Activated naive CD4-positive, alpha-beta T cell treated with anti-CD3 and anti-CD28 coated beads, Interleukin-2, amount 50 U/mL, for 72 hours (primary cell): ENCODE measurements around the gene GORASP1. TPM values are rescaled to one million over a fixed set of nuclear protein-coding genes. Genes with fewer than 3 reads are reported as not detected.
"Not testable (repeated sequence)": the region's sequence is repeated elsewhere in the genome, so short reads cannot be mapped to it uniquely, and the experiment has no call there.

Source experiments
- ATAC-seq, 2 donors: fragments of 150-1000 bp; cut with Tn5 transposase; 2 replicates each; pipeline ENCODE4 v1.10.0; 2021; ENCODE audit warnings: mild to moderate bottlenecking in 2 of 2, moderate library complexity in 2 of 2
- DNase-seq, 2 donors: peaks; one replicate each; pipeline ENCODE4 v3.0.0; 2021 to 2022; ENCODE audit warnings: low spot score in 2 of 2
- H3K27ac Mint-ChIP-seq, 2 donors: one replicate each; pipeline ENCODE4 v1.8.0; 2022; ENCODE audit warnings: mild to moderate bottlenecking in 2 of 2, mixed read lengths in 2 of 2
- H3K36me3 Mint-ChIP-seq, 2 donors: one replicate each; pipeline ENCODE4 v1.8.0; 2022; ENCODE audit warnings: mixed read lengths in 2 of 2
- H3K9me3 Mint-ChIP-seq, 2 donors: one replicate each; pipeline ENCODE4 v1.8.0; 2022; ENCODE audit warnings: mixed read lengths in 2 of 2
- total RNA-seq, 2 donors: library from RNA; stranded (reverse); gene quantifications; one replicate each; pipeline ENCODE4 v1.2.3, GENCODE V29; 2022

Gene GORASP1
- total RNA-seq, 2 donors from 2014 or later: 19.0 to 22.7 TPM

- Mint-ChIP-seq H3K9me3 (no peaks in the 10 kb centered on the region), H3K27ac (no peak overlapping the region), H3K36me3 (peaks cover 4 to 7% of the 10 kb centered on the region in 2 donors)
- ATAC-seq (no peak), DNase-seq (no peak)
Observed at GRCh38 chr3:39067286-39067685, 40.1 kb downstream of the GORASP1 start.

- Mint-ChIP-seq H3K9me3 (no peaks in the 10 kb centered on the region), H3K27ac (peak overlapping the region in 1 of 2 donors; percentile 28), H3K36me3 (peaks cover 0 to 1% of the 10 kb centered on the region in 2 donors)
- DNase-seq: no peak
- peak in 1 of 2 donors; percentile 70 for ATAC-seq
Observed at GRCh38 chr3:39065197-39065596, 42.2 kb downstream of the GORASP1 start.

- no peak for ATAC-seq
- no peaks in the 10 kb centered on the region for H3K9me3 Mint-ChIP-seq
- H3K36me3 Mint-ChIP-seq: no peaks in the 10 kb centered on the region
- H3K27ac Mint-ChIP-seq: peak overlapping the region in 1 of 2 donors; percentile 28
- no peak for DNase-seq
Observed at GRCh38 chr3:39064646-39065045, 42.8 kb downstream of the GORASP1 start.

- Mint-ChIP-seq H3K36me3 (peaks cover 0 to 4% of the 10 kb centered on the region in 2 donors), H3K27ac (no peak overlapping the region), H3K9me3 (no peaks in the 10 kb centered on the region)
- peak in 1 of 2 donors; percentile 58 for ATAC-seq
- no peak for DNase-seq
Observed at GRCh38 chr3:39063143-39063542, 44.3 kb downstream of the GORASP1 start.

DNA sequence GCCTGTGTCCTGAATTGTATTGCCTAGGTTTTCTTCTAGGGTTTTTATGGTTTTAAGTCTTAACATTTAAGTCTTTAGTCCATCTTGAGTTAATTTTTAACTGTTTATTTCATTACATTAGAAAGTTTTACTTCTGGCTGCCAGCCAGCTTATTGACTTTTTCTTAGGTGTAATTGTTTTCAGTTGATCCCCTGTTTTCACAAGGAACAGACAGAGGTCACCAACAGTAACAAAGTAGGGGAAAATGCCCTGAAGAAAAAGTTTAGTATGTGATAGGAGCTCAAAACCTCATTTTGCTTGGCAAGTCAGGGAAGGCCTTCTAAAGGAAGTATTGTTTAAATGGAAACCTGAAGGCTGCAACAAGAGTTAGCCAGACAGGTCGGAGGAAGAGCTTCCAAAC, 45.2 kb downstream of the GORASP1 start:
- ATAC-seq: no peak

DNA sequence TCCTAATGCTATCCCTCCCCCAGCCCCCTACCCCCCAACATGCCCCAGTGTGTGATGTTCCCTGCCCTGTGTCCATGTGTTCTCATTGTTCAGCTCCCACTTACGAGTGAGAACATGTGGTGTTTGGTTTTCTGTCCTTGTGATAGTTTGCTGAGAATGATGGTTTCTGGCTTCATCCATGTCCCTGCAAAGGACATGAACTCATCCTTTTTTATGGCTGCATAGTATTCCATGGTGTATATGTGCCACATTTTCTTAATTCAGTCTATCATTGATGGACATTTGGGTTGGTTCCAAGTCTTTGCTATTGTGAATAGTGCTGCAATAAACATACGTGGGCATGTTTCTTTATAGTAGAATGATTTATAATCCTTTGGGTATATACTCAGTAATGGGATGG, 46.2 kb downstream of the GORASP1 start:
- ATAC-seq, H3K27ac Mint-ChIP-seq, DNase-seq, H3K36me3 Mint-ChIP-seq, H3K9me3 Mint-ChIP-seq: not testable (repeated sequence)

More for the DNA sequence above, 45.2 kb downstream of the GORASP1 start:
- H3K27ac Mint-ChIP-seq: no peak overlapping the region
- no peak for DNase-seq
- peaks cover 0 to 6% of the 10 kb centered on the region in 2 donors for H3K36me3 Mint-ChIP-seq
- no peaks in the 10 kb centered on the region for H3K9me3 Mint-ChIP-seq

GRCh38 chr3:39056151-39056550, 51.3 kb downstream of the GORASP1 start:
- Mint-ChIP-seq H3K36me3 (peaks cover 9 to 11% of the 10 kb centered on the region in 2 donors), H3K9me3 (no peaks in the 10 kb centered on the region), H3K27ac (no peak overlapping the region)
- DNase-seq (no peak), ATAC-seq (no peak)

DNA sequence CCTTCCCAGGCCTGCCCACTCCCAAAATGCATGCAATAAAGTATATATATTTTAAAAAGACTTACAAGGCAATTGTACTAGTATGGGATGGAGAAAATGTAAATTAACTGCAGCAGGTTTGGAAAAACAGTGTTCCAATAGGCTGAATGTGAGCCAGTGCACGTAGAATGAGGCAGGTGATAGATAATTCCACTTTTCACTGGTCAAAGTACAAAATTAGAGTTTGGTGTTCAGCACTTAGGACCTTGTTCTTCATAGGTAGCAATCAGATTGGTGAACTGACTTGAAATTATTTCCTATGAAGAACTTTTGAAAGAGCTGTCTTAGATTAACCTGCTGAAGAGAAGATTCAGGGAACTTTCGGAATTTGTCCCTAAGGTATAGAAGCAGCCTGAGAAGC, 53.7 kb downstream of the GORASP1 start:
- DNase-seq: no peak
- H3K27ac Mint-ChIP-seq: no peak overlapping the region
- H3K36me3 Mint-ChIP-seq: peaks cover 9 to 11% of the 10 kb centered on the region in 2 donors
- no peak for ATAC-seq
- H3K9me3 Mint-ChIP-seq: peaks cover 0 to 4% of the 10 kb centered on the region in 2 donors

DNA sequence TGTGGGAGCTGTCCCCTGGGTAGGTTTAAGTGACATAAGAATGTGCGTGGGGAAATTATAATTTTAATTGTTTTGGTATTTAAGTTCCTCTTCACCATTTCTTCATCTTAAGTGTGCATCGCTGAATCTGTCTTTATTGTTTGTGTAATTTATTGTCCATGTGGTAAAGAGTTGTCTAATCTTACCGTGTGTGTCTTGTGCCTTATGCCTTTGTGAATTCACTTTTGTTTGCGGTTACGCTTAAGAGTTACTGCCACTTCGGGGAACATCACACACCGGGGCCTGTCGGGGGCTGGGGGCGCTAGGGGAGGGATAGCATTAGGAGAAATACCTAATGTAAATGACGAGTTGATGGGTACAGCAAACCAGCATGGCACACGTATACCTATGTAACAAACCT, 54.8 kb downstream of the GORASP1 start:
- Mint-ChIP-seq H3K9me3 (peaks cover 0 to 4% of the 10 kb centered on the region in 2 donors), H3K27ac (peak overlapping the region; percentile 91 to 99), H3K36me3 (peaks cover 5 to 9% of the 10 kb centered on the region in 2 donors)
- no peak for ATAC-seq
- DNase-seq: no peak

- peak within 1 kb of the TSS; percentile 99 for H3K27ac Mint-ChIP-seq
- ATAC-seq (peak; percentile 98), DNase-seq (peak; percentile 87 to 91)
- H3K9me3 Mint-ChIP-seq: peaks cover 0 to 4% of the 10 kb centered on the region in 2 donors
- H3K36me3 Mint-ChIP-seq: peaks cover 5 to 9% of the 10 kb centered on the region in 2 donors
Observed at GRCh38 chr3:39051649-39052561, 55.5 kb downstream of the GORASP1 start, which contains the start of the genes SCN11A and WDR48. SCN11A (minus strand) TSS chr3:39051944; CDS start chr3:38950362, 101,582 bp downstream. WDR48 (plus strand) TSS chr3:39052016; CDS start chr3:39052026, 10 bp downstream.

DNA sequence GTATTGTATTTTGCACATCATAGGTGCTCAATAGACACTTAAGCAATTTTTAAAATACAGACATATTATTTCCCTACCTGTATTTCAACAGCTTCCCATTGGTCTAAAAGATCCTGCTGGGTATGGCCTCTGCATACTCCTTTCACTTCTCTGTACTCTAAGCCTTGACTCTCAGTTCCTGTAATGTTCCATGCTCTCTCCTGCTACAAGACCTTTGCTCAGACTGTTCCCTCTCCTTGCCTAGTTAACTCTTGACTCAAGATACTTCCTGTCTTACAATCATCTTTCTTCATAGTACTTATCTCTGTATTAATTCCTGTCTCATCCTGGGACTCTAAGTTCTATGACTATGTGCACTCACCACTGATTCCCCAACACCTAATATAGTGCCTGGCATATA, 57.4 kb downstream of the GORASP1 start:
- peaks cover 5 to 9% of the 10 kb centered on the region in 2 donors for H3K36me3 Mint-ChIP-seq
- peak in 1 of 2 donors; percentile 10 for ATAC-seq
- H3K9me3 Mint-ChIP-seq: peaks cover 0 to 4% of the 10 kb centered on the region in 2 donors
- no peak for DNase-seq
- peak overlapping the region in 1 of 2 donors; percentile 82 for H3K27ac Mint-ChIP-seq

Other genes starting within 250 kb of the GORASP1 start
- under 1 TPM; 0.09 to 0.21 TPM for gene SCN11A, start 55.7 kb downstream of the GORASP1 start, total RNA-seq
- 10 to 100 TPM; 39.2 to 51.8 TPM for gene WDR48, start 55.6 kb downstream of the GORASP1 start, total RNA-seq
- 1 to 10 TPM; 1.6 to 2.5 TPM for gene TTC21A, start 53 bp upstream of the GORASP1 start, total RNA-seq
- 10 to 100 TPM; 72.9 to 87.1 TPM for gene CSRNP1, start 46.0 kb upstream of the GORASP1 start, total RNA-seq
- 1 to 10 TPM in 1 of 2 donors, under 1 TPM in 1; 0.14 to 4.1 TPM for gene XIRP1, start 85.0 kb upstream of the GORASP1 start, total RNA-seq
- gene CX3CR1, start 172.4 kb upstream of the GORASP1 start, total RNA-seq: under 1 TPM; 0.23 to 0.25 TPM
- under 1 TPM; 0.36 to 0.53 TPM for gene CCR8, start 222.1 kb upstream of the GORASP1 start, total RNA-seq